ENCODE measurements around the gene ALK. TPM values are rescaled to one million over a fixed set of nuclear protein-coding genes. Genes with fewer than 3 reads are reported as not detected.

The ALK gene
- total RNA-seq, 2 donors from 2014 or later: 0.13 to 0.46 TPM

GRCh38 chr2:29759360-29759759 lies 162.0 kb downstream of the ALK start:
- no peaks in the 10 kb centered on the region for H3K27me3 Mint-ChIP-seq (ENCODE audit: insufficient read depth)

GRCh38 chr2:29755829-29756228 lies 165.6 kb downstream of the ALK start:
- Histone ChIP-seq H3K9me3 (ENCODE audit: control insufficient read depth, low read length) (no peaks in the 10 kb centered on the region), H3K36me3 (ENCODE audit: control insufficient read depth, insufficient read depth, low read length) (no peaks in the 10 kb centered on the region), H3K4me1 (ENCODE audit: control insufficient read depth, insufficient read depth, low read length) (peaks cover 12% of the 10 kb centered on the region), H3K9ac (ENCODE audit: extremely low read depth, low read length, poor library complexity, severe bottlenecking) (no peak overlapping the region), H3K4me3 (ENCODE audit: low read length) (no peak overlapping the region), H3K27ac (ENCODE audit: low read depth, low read length) (no peak overlapping the region), H3K27me3 (ENCODE audit: control insufficient read depth, insufficient read depth, low read length, poor library complexity, severe bottlenecking) (no peaks in the 10 kb centered on the region)
- no peak overlapping the region for H3K4me3 Mint-ChIP-seq
- TF ChIP-seq CTCF (conservative IDR thresholded peaks at IDR 0.05): no peak
- no peaks in the 10 kb centered on the region for H3K36me3 Mint-ChIP-seq (ENCODE audit: low read depth)
- H3K4me1 Mint-ChIP-seq: peaks cover 24% of the 10 kb centered on the region
- H3K9me3 Mint-ChIP-seq: no peaks in the 10 kb centered on the region
- DNase-seq: no peak
- H3K27ac Mint-ChIP-seq: no peak overlapping the region
- peaks cover 2% of the 10 kb centered on the region for H3K27me3 Mint-ChIP-seq (ENCODE audit: insufficient read depth)
- 94 to 96% methylated on average over 5 of the region's 5 CpGs for WGBS, 2 experiments (ENCODE audit: insufficient coverage in 1 of 2, insufficient read length in 1 of 2)

More at GRCh38 chr2:29759360-29759759, 162.0 kb downstream of the ALK start:
- Histone ChIP-seq H3K9me3 (ENCODE audit: control insufficient read depth, low read length) (no peaks in the 10 kb centered on the region), H3K36me3 (ENCODE audit: control insufficient read depth, insufficient read depth, low read length) (no peaks in the 10 kb centered on the region), H3K27ac (ENCODE audit: low read depth, low read length) (no peak overlapping the region), H3K4me3 (ENCODE audit: low read length) (no peak overlapping the region), H3K27me3 (ENCODE audit: control insufficient read depth, insufficient read depth, low read length, poor library complexity, severe bottlenecking) (no peaks in the 10 kb centered on the region), H3K4me1 (ENCODE audit: control insufficient read depth, insufficient read depth, low read length) (peaks cover 12% of the 10 kb centered on the region), H3K9ac (ENCODE audit: extremely low read depth, low read length, poor library complexity, severe bottlenecking) (no peak overlapping the region)
- Mint-ChIP-seq H3K27ac (no peak overlapping the region), H3K36me3 (ENCODE audit: low read depth) (no peaks in the 10 kb centered on the region), H3K4me1 (peaks cover 23% of the 10 kb centered on the region), H3K9me3 (no peaks in the 10 kb centered on the region), H3K4me3 (no peak overlapping the region)
- no peak for DNase-seq
- WGBS, 2 experiments (ENCODE audit: insufficient coverage in 1 of 2, insufficient read length in 1 of 2): 88 to 97% methylated on average over 4 of the region's 4 CpGs
- TF ChIP-seq CTCF (conservative IDR thresholded peaks at IDR 0.05): no peak

GRCh38 chr2:29755233-29755632 lies 166.2 kb downstream of the ALK start:
- no peak for DNase-seq
- no peaks in the 10 kb centered on the region for H3K27me3 ChIP-seq (ENCODE audit: control insufficient read depth, insufficient read depth, low read length, poor library complexity, severe bottlenecking)
- TF ChIP-seq CTCF (conservative IDR thresholded peaks at IDR 0.05): no peak
- H3K36me3 ChIP-seq (ENCODE audit: control insufficient read depth, insufficient read depth, low read length): no peaks in the 10 kb centered on the region
- no peak overlapping the region for H3K4me3 Mint-ChIP-seq
- H3K4me3 ChIP-seq (ENCODE audit: low read length): no peak overlapping the region
- no peaks in the 10 kb centered on the region for H3K36me3 Mint-ChIP-seq (ENCODE audit: low read depth)
- WGBS, 2 experiments (ENCODE audit: insufficient coverage in 1 of 2, insufficient read length in 1 of 2): 90 to 100% methylated on average over 2 to 7 of the region's 7 CpGs
- H3K27ac Mint-ChIP-seq: no peak overlapping the region
- no peaks in the 10 kb centered on the region for H3K9me3 ChIP-seq (ENCODE audit: control insufficient read depth, low read length)
- H3K4me1 Mint-ChIP-seq: peaks cover 24% of the 10 kb centered on the region
- H3K9ac ChIP-seq (ENCODE audit: extremely low read depth, low read length, poor library complexity, severe bottlenecking): no peak overlapping the region
- peaks cover 12% of the 10 kb centered on the region for H3K4me1 ChIP-seq (ENCODE audit: control insufficient read depth, insufficient read depth, low read length)
- no peaks in the 10 kb centered on the region for H3K9me3 Mint-ChIP-seq
- no peak overlapping the region for H3K27ac ChIP-seq (ENCODE audit: low read depth, low read length)
- peaks cover 2% of the 10 kb centered on the region for H3K27me3 Mint-ChIP-seq (ENCODE audit: insufficient read depth)
